ENCODE results near the gene NBAS.

NBAS gene

DNA sequence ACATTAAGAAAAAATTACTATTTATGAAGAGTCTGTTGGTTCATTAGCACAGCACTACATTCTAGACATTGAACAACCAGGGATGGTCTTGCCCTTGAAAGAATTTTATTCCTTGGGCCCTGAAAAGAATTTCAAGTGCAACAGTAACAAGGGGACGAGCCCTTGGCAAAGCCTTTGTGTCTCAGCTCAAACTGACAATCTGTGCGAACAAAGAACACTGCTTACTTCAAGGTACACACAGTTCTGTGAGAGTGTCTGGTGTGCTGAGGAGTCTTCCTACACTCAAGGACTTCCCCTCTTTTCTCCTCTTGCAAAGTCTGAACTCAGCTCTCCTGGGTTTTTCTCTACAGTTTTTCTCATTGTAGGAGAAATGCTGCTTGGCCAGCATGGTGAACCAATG, 373.4 kb downstream of the NBAS start:
- no peak for DNase-seq

- no peak for DNase-seq
Measured at GRCh38 chr2:15186118-15186517, 375.0 kb downstream of the NBAS start.

- DNase-seq = no peak
Measured at GRCh38 chr2:15184491-15184890, 376.6 kb downstream of the NBAS start.

DNA sequence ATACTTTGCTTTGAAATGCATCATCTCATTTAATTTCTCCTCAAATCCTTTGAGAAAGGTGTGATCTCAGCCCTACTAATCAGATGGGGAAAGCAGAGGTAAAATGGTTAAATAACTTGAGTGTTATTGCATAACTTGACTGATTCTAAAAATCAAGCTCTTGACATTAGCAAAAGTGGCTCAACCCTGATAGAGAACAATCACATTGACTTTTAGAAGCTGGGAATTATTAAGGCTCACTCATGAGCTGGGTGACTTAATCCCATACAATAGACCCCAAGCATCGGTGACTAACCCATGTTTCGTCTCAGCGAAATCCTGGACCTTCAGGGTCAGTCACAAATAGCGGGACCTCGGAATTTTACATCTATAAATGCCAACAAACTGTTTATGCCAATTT, 378.9 kb downstream of the NBAS start:
- no peak for DNase-seq

- DNase-seq = no peak
Measured at GRCh38 chr2:15181092-15181745, 379.9 kb downstream of the NBAS start.

DNA sequence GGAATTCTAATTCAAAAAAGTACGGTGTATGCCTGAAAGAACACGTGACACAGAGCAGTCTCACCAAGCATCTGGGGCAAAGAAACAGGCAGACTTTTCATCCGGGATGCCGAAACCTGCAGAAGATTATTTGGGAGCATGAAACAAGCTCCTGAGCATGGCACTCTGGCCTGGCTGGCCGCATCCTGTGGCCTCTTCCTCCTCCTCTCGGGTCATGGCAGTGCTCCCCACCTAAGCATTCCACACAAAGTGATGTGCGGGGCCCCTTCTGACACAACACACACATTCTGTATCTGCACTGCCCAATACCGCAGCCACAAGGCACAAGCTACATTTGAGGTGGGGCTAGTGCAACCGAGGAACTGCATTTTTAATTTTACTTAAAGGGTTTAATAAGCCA, 380.8 kb downstream of the NBAS start:
- no peak for DNase-seq

DNA sequence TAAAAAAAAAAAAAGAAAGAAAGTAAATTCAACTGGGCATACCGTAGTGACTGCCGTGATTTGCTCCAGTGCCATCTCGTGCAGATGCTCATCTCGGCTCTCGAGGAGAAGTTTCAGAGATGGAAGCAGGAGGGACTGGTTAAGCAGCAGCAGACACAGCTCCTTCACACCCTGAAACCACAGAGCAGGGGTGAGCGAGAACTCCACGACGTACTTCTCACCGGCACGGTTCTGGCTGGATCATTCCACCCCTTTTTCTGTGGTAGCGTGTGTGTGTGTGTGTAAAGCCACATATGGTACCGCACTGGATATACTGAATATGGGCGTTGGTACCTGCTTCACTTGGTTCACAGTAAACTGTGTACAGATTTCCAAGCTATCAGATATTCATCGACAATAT, 382.2 kb downstream of the NBAS start:
- no peak for DNase-seq

GRCh38 chr2:15177103-15177502, 384.0 kb downstream of the NBAS start:
- DNase-seq = no peak

DNA sequence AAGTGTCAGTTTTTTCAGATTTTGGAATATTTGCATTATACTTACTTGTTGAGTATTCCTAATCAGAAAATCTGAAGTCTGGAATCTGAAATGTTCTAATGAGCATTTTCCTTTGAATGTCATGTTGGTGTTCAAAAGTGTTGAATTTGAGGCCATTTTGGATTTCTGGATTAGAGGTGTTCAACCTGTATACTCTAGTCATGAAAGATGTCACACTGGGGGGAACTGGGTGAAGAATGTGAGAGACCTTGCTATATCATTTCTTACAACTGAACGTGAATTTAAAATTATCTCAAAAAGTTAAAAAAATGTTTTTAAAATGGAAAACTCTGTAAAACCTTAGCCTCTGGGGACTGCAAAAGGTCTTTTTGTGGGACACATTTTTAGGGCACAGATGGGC, 384.5 kb downstream of the NBAS start:
- DNase-seq = no peak

- no peak for DNase-seq
Measured at GRCh38 chr2:15174567-15174966, 386.6 kb downstream of the NBAS start.

GRCh38 chr2:15173501-15173900, 387.6 kb downstream of the NBAS start:
- DNase-seq = no peak

- no peak for DNase-seq
Measured at GRCh38 chr2:15172825-15173224, 388.3 kb downstream of the NBAS start.

DNA sequence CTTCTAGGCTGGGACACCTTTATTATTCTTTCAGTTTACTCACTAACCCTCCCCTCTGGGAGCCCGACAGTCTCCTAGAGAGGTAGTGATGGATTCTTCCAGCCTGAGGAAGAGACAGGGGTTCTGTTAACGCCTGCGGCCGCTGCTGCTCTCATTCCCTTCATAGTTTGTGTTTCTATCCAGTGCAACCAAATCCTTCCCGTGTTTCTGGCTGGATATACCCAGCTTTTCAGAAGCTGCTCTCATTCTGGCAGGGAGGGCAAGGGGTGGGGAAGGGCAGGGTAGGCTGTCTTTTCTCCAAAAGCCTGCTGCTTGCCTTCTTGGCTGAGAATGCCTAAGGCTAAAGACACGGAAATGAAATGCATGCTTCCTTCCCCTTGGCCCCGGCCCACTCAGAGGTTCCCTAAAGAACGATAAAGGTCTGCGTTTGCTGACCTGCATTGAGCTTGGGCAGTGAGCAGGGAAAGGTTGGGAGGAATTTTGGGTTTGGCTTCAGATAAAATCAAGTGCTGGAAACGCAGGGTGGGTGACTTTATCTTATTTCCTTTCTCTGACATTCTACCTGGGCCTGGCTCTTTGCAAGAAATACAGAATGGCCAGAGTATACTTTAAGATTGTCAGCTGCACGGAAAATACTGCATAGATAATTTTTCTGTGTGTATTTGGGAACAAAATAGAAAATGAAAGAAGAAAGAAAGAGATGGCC, 390.9 kb downstream of the NBAS start:
- no peak for DNase-seq

DNA sequence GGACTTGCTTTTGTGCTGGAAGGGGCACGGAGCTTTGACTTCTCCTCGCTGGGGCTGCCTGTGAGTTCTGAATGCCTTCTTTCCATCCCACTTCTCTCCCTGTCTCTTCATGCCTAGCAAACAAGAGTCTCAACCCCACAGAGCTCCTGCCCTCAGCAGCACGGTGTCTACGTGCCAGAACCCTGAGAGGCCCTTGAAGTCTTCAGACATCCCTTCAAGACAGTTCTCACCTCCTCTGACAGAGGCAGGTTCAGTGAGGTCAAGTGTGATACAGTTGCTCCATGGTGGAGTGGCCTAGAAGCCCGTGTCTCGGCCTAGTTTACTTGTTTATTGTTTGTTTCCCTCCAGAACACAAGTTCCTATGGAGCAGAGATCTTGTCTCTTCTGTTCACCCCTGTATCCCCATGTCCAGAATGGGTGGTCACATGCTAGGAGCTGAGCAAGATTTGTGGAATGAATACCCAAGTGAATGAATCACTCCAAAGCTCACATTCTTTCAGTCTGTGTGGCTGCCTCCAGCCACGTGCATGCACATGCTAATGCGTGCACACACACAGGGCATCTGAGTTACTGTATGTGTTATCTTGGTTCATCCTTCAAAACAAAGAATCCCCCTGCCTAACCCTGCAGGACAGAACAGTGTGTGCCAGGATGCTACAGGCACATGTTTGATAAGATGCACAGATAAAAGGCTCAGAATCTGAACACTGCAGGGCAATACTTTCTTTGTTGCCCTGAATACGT, 391.6 kb downstream of the NBAS start:
- no peak for DNase-seq

GRCh38 chr2:15168116-15168515, 393.0 kb downstream of the NBAS start:
- DNase-seq = no peak

DNA sequence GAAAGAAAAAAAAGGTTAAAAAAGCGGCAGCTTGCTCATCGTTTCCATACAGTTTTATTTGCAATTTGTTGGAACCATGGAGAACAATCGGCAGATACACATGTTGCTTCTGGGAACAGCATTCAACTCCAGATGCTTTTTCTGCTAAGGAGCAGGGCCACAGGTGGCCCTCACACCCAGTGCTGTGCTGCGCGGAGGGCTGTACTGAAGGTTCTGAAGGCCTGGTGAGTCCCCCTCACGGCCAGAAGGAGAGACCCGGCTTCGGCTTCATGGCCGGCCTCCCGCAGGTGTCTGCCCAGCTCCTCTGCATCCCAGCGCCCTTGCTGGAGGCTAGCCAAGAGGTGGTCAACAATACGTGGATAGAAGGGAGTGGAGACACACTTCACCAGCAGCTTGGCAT, 394.3 kb downstream of the NBAS start:
- no peak for DNase-seq

DNA sequence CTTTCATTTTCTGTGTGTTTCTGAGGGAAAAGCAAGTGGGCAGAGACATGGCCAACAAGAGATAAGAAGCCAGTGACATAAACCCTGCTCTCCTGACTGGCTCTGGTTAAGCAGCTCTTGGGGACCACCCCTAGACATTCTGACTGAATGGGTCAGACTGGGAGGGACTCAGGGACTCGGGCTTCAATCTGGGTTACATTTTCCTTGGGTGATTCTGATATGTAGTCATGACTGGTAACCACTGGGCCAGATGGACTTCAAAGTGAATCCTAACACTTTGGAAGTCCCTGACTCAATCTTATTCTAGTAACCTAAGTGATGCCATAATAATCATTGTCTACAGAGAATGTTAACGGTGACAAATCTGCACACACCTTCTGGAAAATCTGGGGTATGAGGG, 397.8 kb downstream of the NBAS start:
- no peak for DNase-seq

GRCh38 chr2:15162620-15163019, 398.5 kb downstream of the NBAS start:
- DNase-seq = no peak

GRCh38 chr2:15160201-15160991, 400.7 kb downstream of the NBAS start:
- DNase-seq = no peak

DNA sequence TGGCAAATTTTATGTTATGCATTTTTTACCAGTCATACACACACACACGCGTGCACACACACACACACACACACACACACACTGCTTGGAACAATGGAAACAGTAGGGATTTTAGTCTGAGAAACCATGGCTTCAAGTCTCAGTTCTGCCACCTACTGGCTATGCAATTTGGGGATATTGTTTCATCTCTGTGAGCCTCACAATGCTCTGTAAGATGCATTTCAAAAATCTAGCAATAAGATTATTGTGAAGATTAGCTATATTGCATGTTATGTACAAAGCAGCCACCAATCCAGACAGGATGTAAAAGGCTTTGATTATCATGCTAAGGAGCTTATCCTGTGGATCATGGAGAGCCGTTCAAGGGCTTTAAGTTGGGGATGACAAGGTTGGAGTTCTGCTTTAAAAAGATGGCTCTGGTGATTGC, 401.4 kb downstream of the NBAS start:
- peak; percentile 41 for DNase-seq

GRCh38 chr2:15159206-15159605, 401.9 kb downstream of the NBAS start:
- DNase-seq = no peak

DNA sequence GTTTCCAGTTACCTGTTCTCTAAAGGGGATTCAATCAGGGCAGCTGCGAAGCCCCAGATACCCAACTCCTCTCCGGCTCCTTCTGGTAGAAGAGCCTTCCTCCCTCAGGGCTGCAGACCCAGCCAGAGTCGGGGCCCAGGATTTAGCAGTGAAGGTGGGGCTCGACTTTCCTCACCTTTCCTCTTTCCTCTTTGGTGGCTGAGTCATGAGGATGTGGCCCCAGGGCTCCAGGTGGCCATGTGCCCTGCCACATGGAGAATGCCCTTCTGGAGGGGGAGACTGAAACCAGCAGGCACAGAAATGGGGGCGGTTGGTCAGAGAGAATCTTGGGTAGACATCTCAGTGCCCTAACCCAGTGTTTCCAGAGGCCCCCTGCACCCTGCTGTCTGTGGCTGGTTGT, 402.6 kb downstream of the NBAS start:
- DNase-seq = no peak

DNA sequence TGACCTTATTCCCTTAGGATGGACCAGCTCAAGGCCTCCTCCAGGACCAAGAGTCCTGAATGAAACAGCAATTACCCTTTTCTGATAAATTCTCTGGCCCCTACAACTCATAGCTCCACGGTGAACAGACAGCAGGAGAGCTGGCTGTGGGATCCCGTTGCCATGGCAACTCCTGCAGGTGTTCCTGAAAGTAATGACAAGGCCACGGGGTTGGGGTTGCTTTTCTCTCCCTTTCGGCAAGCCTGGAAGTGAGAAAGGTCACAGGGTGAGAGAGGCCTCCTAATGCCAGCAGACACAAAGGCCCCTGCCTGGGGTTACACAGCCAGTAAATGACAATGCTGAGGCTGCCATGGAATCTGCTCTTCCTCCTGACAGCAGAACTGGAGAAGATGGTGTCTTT, 403.0 kb downstream of the NBAS start:
- no peak for DNase-seq
